Measurements from ENCODE around the gene ATR.
"Not testable (repeated sequence)": the region's sequence is repeated elsewhere in the genome, so short reads cannot be mapped to it uniquely, and the experiment has no call there.

The ATR gene

GRCh38 chr3:142580061-142580423, 1.5 kb upstream of the ATR start:
- in situ Hi-C loops (cut with HindIII; ENCODE audit: low pct_unique_long_range_greater_than_20kb, low sequenced_read_pairs): no loop called here
- DNase-seq (ENCODE audit: low read depth in 1 of 2, low spot score in 1 of 2): no peak
- TF ChIP-seq JUND (IDR thresholded peaks at IDR 0.05; ENCODE audit: low read depth): no peak

DNA sequence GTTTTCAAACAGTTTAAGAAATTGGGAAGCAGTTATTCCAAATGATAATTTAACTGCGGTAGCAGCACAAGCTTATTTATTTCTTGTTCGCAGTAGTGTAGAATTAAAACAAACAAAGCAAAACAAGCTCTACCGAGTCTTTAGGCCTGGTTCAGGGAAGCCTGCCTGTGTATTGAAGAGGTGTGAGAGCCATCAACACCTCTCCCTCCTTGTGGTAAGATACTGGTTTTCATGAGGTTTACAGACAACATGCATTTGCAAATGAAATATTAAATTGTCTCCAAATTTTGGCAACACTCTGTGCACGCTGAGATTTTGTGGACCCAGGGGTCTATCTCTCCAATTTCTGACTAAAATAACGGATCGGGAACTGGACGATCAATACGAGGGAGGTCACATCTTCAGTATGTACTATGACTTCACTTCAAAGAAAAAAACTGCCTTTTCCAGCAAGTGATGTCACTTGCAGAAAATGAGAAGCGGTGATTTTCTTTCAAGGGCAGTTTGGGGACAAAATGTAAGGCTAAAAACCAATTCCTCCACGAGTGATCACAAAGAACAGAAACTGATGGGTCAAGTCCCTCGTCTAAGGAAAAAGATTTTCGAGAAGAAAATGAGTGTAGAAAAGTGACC, 721 bp downstream of the ATR start:
- in situ Hi-C loops (cut with HindIII; ENCODE audit: low pct_unique_long_range_greater_than_20kb, low sequenced_read_pairs): no loop called here
- TF ChIP-seq JUND (IDR thresholded peaks at IDR 0.05; ENCODE audit: low read depth): no peak
- DNase-seq (ENCODE audit: low read depth in 1 of 2, low spot score in 1 of 2): no peak

GRCh38 chr3:142576792-142577191, 1.7 kb downstream of the ATR start:
- no peak for DNase-seq (ENCODE audit: low read depth in 1 of 2, low spot score in 1 of 2)
- in situ Hi-C loops (cut with HindIII; ENCODE audit: low pct_unique_long_range_greater_than_20kb, low sequenced_read_pairs): no loop called here
- no peak for TF ChIP-seq JUND (IDR thresholded peaks at IDR 0.05; ENCODE audit: low read depth)

GRCh38 chr3:142574665-142575064, 3.9 kb downstream of the ATR start:
- no peak for DNase-seq (ENCODE audit: low read depth in 1 of 2, low spot score in 1 of 2)
- no peak for TF ChIP-seq JUND (IDR thresholded peaks at IDR 0.05; ENCODE audit: low read depth)
- in situ Hi-C loops (cut with HindIII; ENCODE audit: low pct_unique_long_range_greater_than_20kb, low sequenced_read_pairs): no loop called here

GRCh38 chr3:142574223-142574622, 4.3 kb downstream of the ATR start:
- DNase-seq (ENCODE audit: low read depth in 1 of 2, low spot score in 1 of 2); in situ Hi-C loops (cut with HindIII; ENCODE audit: low pct_unique_long_range_greater_than_20kb, low sequenced_read_pairs): not testable (repeated sequence)

GRCh38 chr3:142569422-142569821, 9.1 kb downstream of the ATR start:
- in situ Hi-C loops (cut with HindIII; ENCODE audit: low pct_unique_long_range_greater_than_20kb, low sequenced_read_pairs); DNase-seq (ENCODE audit: low read depth in 1 of 2, low spot score in 1 of 2): not testable (repeated sequence)

- no peak for TF ChIP-seq JUND (IDR thresholded peaks at IDR 0.05; ENCODE audit: low read depth)
- in situ Hi-C loops (cut with HindIII; ENCODE audit: low pct_unique_long_range_greater_than_20kb, low sequenced_read_pairs): no loop called here
These were observed 10.0 kb downstream of the ATR start for GRCh38 chr3:142568393-142569017.

DNA sequence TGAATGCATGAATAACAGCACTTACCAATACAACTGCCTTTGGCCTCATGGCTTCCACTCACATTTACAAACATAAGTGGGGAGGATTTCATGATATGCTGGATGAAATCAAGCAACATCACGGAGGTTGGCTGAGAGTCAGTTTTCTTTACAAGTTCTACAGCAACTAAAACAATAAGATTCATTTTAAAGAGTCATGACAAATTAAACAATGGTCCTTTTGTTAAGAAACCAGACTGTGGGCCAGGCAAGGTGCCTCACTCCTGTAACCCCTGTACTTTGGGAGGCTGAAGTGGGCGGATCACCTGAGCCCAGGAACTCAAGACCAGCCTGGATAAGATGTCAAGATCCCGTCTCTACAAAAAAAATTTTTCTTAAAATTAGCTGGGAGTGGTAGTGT, 12.4 kb downstream of the ATR start:
- in situ Hi-C loops (cut with HindIII; ENCODE audit: low pct_unique_long_range_greater_than_20kb, low sequenced_read_pairs): no loop called here
- no peak for DNase-seq (ENCODE audit: low read depth in 1 of 2, low spot score in 1 of 2)
- no peak for TF ChIP-seq JUND (IDR thresholded peaks at IDR 0.05; ENCODE audit: low read depth)

More at GRCh38 chr3:142568393-142569017, 10.0 kb downstream of the ATR start:
- DNase-seq (ENCODE audit: low read depth in 1 of 2, low spot score in 1 of 2): no peak

- in situ Hi-C loops (cut with HindIII; ENCODE audit: low pct_unique_long_range_greater_than_20kb, low sequenced_read_pairs): no loop called here
These were observed 15.0 kb downstream of the ATR start for GRCh38 chr3:142563496-142563997.

GRCh38 chr3:142560118-142560517, 18.4 kb downstream of the ATR start:
- no peak for DNase-seq (ENCODE audit: low read depth in 1 of 2, low spot score in 1 of 2)
- TF ChIP-seq JUND (IDR thresholded peaks at IDR 0.05; ENCODE audit: low read depth): no peak
- in situ Hi-C loops (cut with HindIII; ENCODE audit: low pct_unique_long_range_greater_than_20kb, low sequenced_read_pairs): no loop called here

More at GRCh38 chr3:142563496-142563997, 15.0 kb downstream of the ATR start:
- TF ChIP-seq JUND (IDR thresholded peaks at IDR 0.05; ENCODE audit: low read depth): no peak
- no peak for DNase-seq (ENCODE audit: low read depth in 1 of 2, low spot score in 1 of 2)

- no peak for TF ChIP-seq JUND (IDR thresholded peaks at IDR 0.05; ENCODE audit: low read depth)
- in situ Hi-C loops (cut with HindIII; ENCODE audit: low pct_unique_long_range_greater_than_20kb, low sequenced_read_pairs): no loop called here
- no peak for DNase-seq (ENCODE audit: low read depth in 1 of 2, low spot score in 1 of 2)
These were observed 24.8 kb downstream of the ATR start for GRCh38 chr3:142553741-142554140.

- in situ Hi-C loops (cut with HindIII; ENCODE audit: low pct_unique_long_range_greater_than_20kb, low sequenced_read_pairs); DNase-seq (ENCODE audit: low read depth in 1 of 2, low spot score in 1 of 2): not testable (repeated sequence)
These were observed 26.0 kb downstream of the ATR start for GRCh38 chr3:142552579-142552978.

DNA sequence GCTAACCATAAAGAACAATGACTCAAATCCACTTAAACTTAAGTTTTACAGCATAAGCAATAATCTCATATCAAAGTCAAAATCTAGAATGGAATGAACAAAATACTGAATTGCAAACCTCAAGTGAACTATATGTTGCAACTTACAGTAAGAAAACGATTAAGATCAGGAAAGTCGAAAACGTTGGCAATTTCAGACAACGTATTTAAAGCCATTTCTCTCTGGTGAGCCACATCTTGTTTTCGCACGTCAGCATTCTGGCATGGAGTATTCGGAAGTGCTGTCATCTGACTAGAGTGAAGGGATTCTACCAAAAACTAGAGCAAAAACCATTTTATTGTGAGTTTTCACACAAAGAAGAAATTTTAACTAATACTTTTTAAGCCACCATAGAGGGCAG, 28.5 kb downstream of the ATR start:
- in situ Hi-C loops (cut with HindIII; ENCODE audit: low pct_unique_long_range_greater_than_20kb, low sequenced_read_pairs): no loop called here
- no peak for DNase-seq (ENCODE audit: low read depth in 1 of 2, low spot score in 1 of 2)
- no peak for TF ChIP-seq JUND (IDR thresholded peaks at IDR 0.05; ENCODE audit: low read depth)

DNA sequence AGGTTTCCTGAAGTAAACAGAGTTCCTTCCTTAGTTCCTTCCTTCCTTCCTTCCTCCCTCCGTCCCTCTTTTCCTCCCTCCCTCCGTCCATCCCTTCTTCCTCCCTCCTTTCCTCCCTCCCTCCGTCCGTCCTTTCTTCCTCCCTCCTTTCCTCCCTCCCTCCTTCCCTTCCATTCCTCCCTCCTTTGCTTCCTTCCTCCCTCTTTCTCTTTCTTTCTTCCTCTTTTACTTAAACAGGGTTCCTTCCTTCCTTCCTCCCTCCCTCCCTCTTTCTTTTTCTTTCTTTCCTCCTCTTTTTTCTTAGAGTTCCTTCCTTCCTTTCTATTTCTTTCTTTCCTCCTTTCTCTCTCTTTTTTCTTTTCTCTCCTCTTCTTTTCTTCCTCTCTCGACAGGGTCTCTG, 35.2 kb downstream of the ATR start:
- no peak for TF ChIP-seq JUND (IDR thresholded peaks at IDR 0.05; ENCODE audit: low read depth)
- in situ Hi-C loops (cut with HindIII; ENCODE audit: low pct_unique_long_range_greater_than_20kb, low sequenced_read_pairs): no loop called here
- DNase-seq (ENCODE audit: low read depth in 1 of 2, low spot score in 1 of 2): no peak

Measured in T47D (cell line).